PC-9 (cell line): Measurements from ENCODE around the gene LRRN4CL. TPM values are rescaled to one million over a fixed set of nuclear protein-coding genes. Genes with fewer than 3 reads are reported as not detected.
"Not testable (repeated sequence)": the region's sequence is repeated elsewhere in the genome, so short reads cannot be mapped to it uniquely, and the experiment has no call there.

Experiments
- BruUV-seq: library from RNA; stranded (reverse); fragments of 400-500 nt; replicated peaks from 2 replicates; lab custom pipeline; 2021; lab: Mats Ljungman, UMichigan
- CTCF ChIA-PET: fragments of 300-600 bp; sonication (Branson Sonifier 250); formaldehyde crosslinking; loops from one replicate; lab custom pipeline; 2022; ENCODE audit warnings: antibody characterized with exemption; lab: Charles Lee
- POLR2A ChIA-PET: fragments of 300-600 bp; sonication (Branson Sonifier 250); formaldehyde crosslinking; loops from one replicate; lab custom pipeline; 2022; ENCODE audit warnings: antibody characterized with exemption; ENCODE audit not compliant: unreplicated experiment; lab: Charles Lee
- DNase-seq, 2 experiments: peaks; one replicate each; pipeline versions ENCODE4 v3.0.0 to v3.0.0-alpha.2; 2015 to 2022; ENCODE audit warnings: mixed read lengths in 1 of 2
- H2AFZ ChIP-seq: fragments of 200-600 bp; sonication (generic); 2 replicates; pipeline ENCODE4 v1.8.1; 2017; ENCODE audit warnings: antibody characterized with exemption
- H3F3A ChIP-seq: fragments of 200-600 bp; sonication (generic); 2 replicates; pipeline ENCODE4 v1.8.1; 2017; ENCODE audit warnings: antibody characterized with exemption, mild to moderate bottlenecking, low read depth; ENCODE audit not compliant: insufficient read depth
- H3K27ac ChIP-seq: fragments of 200-600 bp; sonication (generic); 2 replicates; pipeline ENCODE4 v1.6.1; 2016; ENCODE audit warnings: mixed run types
- H3K27me3 ChIP-seq: fragments of 200-600 bp; sonication (generic); 2 replicates; pipeline ENCODE4 v1.6.1; 2016; ENCODE audit warnings: low read depth, mixed run types; ENCODE audit not compliant: insufficient read depth
- H3K36me3 ChIP-seq: fragments of 200-600 bp; sonication (generic); 2 replicates; pipeline ENCODE4 v1.6.1; 2016; ENCODE audit warnings: low read depth, mixed run types
- H3K4me1 ChIP-seq: fragments of 200-600 bp; sonication (generic); replicated peaks from 2 replicates; pipeline ENCODE4 v1.6.1; 2016; ENCODE audit warnings: mixed run types; ENCODE audit not compliant: insufficient read depth
- H3K4me2 ChIP-seq: fragments of 200-600 bp; sonication (generic); 2 replicates; pipeline ENCODE4 v1.6.1; 2017; ENCODE audit warnings: mixed run types
- H3K4me3 ChIP-seq: fragments of 200-600 bp; sonication (generic); 2 replicates; pipeline ENCODE4 v1.6.1; 2016; ENCODE audit warnings: mixed run types
- H3K79me2 ChIP-seq: fragments of 200-600 bp; sonication (generic); 2 replicates; pipeline ENCODE4 v1.6.1; 2017; ENCODE audit warnings: low read depth, mixed run types
- H3K9me2 ChIP-seq: fragments of 200-600 bp; sonication (generic); 2 replicates; pipeline ENCODE4 v1.8.1; 2017; ENCODE audit warnings: mild to moderate bottlenecking; ENCODE audit not compliant: insufficient read depth
- H3K9me3 ChIP-seq: fragments of 200-600 bp; sonication (generic); 2 replicates; pipeline ENCODE4 v1.8.1; 2016; ENCODE audit warnings: low read depth; ENCODE audit not compliant: insufficient read depth
- H4K20me1 ChIP-seq: fragments of 200-600 bp; sonication (generic); 2 replicates; pipeline ENCODE4 v1.8.1; 2017; ENCODE audit not compliant: insufficient read depth
- EZH2 ChIP-seq: fragments of 200-600 bp; sonication (generic); IDR thresholded peaks from 2 replicates; pipeline ENCODE4 v1.8.0; 2017; ENCODE audit warnings: antibody characterized with exemption, low read depth
- intact Hi-C: fragments of 100-400 bp; cut with micrococcal nuclease; formaldehyde crosslinking; loops from one replicate; pipeline ENCODE4 v1.10.0; 2022; ENCODE audit not compliant: unreplicated experiment
- total RNA-seq: library from RNA; stranded (reverse); gene quantifications from 2 replicates; pipeline ENCODE4 v1.2.3, GENCODE V29; 2021
- TF ChIP-seq, protein P1 (sequence below): fragments of 200-600 bp; sonication (generic); conservative IDR thresholded peaks from 2 replicates; pipeline ENCODE4 v1.6.1; 2017; ENCODE audit warnings: mixed run types, antibody characterized with exemption, mild to moderate bottlenecking, moderate library complexity

Gene LRRN4CL
- total RNA-seq, 1 experiment from 2014 or later: 1.3 TPM

DNA sequence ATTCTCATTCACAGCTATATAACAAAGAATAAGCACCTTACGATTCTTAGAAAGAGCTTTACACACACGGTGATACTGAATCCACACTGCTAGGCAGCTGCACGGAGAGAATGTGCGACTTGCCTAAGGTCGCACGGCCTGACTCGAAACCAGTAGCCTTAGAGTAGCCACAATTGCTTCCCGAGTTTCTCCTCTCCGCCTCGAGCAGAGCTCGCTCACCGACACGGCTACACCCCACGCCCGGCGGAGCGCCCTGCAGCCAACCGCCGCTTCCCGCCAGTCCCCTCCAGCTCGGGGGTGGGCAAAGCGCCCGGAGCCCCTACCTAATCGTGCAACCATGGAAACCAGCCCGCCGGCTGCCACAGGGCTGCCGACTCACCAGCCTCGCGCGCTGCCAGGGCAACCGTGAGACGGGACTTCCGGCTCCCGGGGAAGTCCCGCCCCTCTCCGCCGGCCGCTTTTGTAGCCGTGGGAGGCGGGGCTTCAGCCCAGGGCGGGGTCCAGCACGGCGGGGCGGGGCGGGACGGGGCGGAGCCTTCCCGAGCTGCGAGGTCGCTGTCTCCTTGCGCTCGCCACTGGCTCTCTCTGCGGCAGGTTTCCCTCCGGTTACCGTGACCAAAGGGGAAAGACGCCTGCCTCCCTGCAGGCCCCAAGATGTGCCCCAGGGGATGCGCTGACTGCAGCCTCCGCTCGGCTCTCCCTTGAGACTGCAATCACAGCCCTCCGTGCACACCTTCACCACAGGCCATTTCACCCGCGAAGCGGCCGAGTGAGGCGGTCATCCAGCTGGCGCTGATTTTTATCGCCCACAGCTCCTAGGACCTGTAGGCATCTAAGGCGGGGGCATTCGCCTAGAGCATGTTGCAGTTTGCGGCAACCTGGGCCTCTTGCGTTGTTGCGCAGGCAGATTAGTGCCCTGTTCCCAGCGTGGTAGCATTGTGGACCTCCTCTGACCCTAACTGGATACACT lies 16.8 kb upstream of the LRRN4CL start:
- H2AFZ ChIP-seq: peak overlapping the region; percentile 85
- no TSS peak for BruUV-seq

DNA sequence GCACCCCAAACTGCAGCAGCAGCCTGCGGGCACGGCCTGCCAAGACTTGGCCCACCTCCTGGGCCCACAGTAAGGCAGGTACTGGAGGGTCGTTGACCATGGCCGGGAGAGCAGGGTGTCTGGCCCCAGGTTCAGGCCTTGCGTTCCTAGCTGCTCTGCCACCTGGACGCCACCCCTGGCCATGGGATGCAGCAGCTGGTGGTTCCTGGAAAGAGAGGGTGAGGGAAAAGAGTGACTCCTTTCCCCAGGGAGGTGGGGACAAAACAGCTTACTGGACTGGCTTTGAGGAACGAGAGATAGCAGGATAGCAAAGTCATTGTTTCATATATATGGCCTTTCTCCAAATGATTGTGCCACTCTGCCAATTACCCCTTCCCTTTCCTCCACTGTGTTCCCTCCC lies 16.1 kb upstream of the LRRN4CL start:
- TSS peak; percentile 4 for BruUV-seq
- H3K27ac ChIP-seq: peak overlapping the region; percentile 79
- ChIA-PET POLR2A (interaction anchor here (0.5 to 1.2 kb wide), 5 partner anchors 10 to 66 kb away, joined by 3 to 15 read pairs (median 5); partner anchors contain the start of genes C11orf98, CSKMT, POLR2G and TAF6L), CTCF (interaction anchor here (0.6 to 1.3 kb wide), 4 partner anchors 12 to 94 kb away, joined by 3 to 14 read pairs (median 4); no protein-coding TSS in a partner anchor)
- H3K36me3 ChIP-seq: peaks cover 6% of the 10 kb centered on the region; the same call in 1 of the 2 replicates
- H3K27me3 ChIP-seq: no peaks in the 10 kb centered on the region
- peak overlapping the region; percentile 89 for H3K4me3 ChIP-seq
- peaks cover 30% of the 10 kb centered on the region for H3K4me1 ChIP-seq
- H3K9me3 ChIP-seq: no peaks in the 10 kb centered on the region
- H3K4me2 ChIP-seq: peak overlapping the region; percentile 96
- no peaks in the 10 kb centered on the region for H3K9me2 ChIP-seq
- DNase-seq: peak; percentile 50 to 66
- H3F3A ChIP-seq: peaks cover 34% of the 10 kb centered on the region
- TF ChIP-seq, protein P1, sequence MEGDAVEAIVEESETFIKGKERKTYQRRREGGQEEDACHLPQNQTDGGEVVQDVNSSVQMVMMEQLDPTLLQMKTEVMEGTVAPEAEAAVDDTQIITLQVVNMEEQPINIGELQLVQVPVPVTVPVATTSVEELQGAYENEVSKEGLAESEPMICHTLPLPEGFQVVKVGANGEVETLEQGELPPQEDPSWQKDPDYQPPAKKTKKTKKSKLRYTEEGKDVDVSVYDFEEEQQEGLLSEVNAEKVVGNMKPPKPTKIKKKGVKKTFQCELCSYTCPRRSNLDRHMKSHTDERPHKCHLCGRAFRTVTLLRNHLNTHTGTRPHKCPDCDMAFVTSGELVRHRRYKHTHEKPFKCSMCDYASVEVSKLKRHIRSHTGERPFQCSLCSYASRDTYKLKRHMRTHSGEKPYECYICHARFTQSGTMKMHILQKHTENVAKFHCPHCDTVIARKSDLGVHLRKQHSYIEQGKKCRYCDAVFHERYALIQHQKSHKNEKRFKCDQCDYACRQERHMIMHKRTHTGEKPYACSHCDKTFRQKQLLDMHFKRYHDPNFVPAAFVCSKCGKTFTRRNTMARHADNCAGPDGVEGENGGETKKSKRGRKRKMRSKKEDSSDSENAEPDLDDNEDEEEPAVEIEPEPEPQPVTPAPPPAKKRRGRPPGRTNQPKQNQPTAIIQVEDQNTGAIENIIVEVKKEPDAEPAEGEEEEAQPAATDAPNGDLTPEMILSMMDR: no peak; the same call in 1 of the 2 replicates
- TF ChIP-seq EZH2: no peak
- peaks cover 19% of the 10 kb centered on the region for H3K79me2 ChIP-seq
- intact Hi-C loops: loop anchor here (5.0 kb wide), 2 partner anchors 93 to 137 kb away; partner anchors contain the start of genes EML3 and ROM1
- H2AFZ ChIP-seq: peak overlapping the region; percentile 85
- H4K20me1 ChIP-seq: no peaks in the 10 kb centered on the region

More for the DNA sequence above, 16.8 kb upstream of the LRRN4CL start:
- peak overlapping the region; percentile 89 for H3K4me3 ChIP-seq
- no peaks in the 10 kb centered on the region for H3K9me2 ChIP-seq
- intact Hi-C loops: loop anchor here (1.0 to 5.0 kb wide), 3 partner anchors 16 to 136 kb away; partner anchors contain the start of genes EML3 and ROM1
- H3K27ac ChIP-seq: peak overlapping the region; percentile 79
- no peak for TF ChIP-seq EZH2
- TF ChIP-seq, protein P1: no peak
- no peaks in the 10 kb centered on the region for H4K20me1 ChIP-seq
- H3K9me3 ChIP-seq: no peaks in the 10 kb centered on the region
- peaks cover 30% of the 10 kb centered on the region for H3K4me1 ChIP-seq
- peaks cover 41% of the 10 kb centered on the region for H3F3A ChIP-seq
- peaks cover 3% of the 10 kb centered on the region; the same call in 1 of the 2 replicates for H3K36me3 ChIP-seq
- ChIA-PET POLR2A (interaction anchor here (0.5 to 1.2 kb wide), 9 partner anchors 11 to 372 kb away, joined by 3 to 15 read pairs (median 5); partner anchors contain the start of genes C11orf98, CSKMT, POLR2G and ZBTB3), CTCF (interaction anchor here (0.6 to 1.3 kb wide), 5 partner anchors 13 to 94 kb away, joined by 3 to 14 read pairs (median 4); no protein-coding TSS in a partner anchor)
- H3K27me3 ChIP-seq: no peaks in the 10 kb centered on the region
- peaks cover 19% of the 10 kb centered on the region for H3K79me2 ChIP-seq
- DNase-seq: peak; percentile 82 to 96
- peak overlapping the region; percentile 96 for H3K4me2 ChIP-seq

DNA sequence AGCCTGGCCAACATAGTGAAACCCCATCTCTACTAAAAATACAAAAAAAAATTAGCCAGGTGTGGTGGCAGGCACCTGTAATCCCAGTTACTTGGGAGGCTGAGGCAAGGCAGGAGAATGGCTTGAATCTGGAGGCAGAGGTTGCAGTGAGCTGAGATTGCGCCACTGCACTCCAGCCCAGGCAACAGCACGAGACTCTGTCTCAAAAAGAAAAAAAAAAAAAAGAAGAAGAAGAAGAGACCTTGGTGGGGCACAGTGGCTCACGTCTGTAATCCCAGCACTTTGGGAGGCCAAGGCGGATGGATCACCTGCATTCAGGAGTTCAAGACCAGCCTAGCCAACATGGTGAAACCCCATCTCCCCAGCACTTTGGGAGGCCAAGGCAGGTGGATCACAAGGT lies 14.6 kb upstream of the LRRN4CL start:
- H3K27me3 ChIP-seq, H3K4me2 ChIP-seq, intact Hi-C loops, H3K9me3 ChIP-seq, H2AFZ ChIP-seq, H3K4me3 ChIP-seq, DNase-seq, BruUV-seq, H3K36me3 ChIP-seq, POLR2A ChIA-PET, H3K9me2 ChIP-seq, H4K20me1 ChIP-seq, H3K27ac ChIP-seq: not testable (repeated sequence)
- Histone ChIP-seq H3F3A (peaks cover 25% of the 10 kb centered on the region), H3K4me1 (peaks cover 24% of the 10 kb centered on the region), H3K79me2 (peaks cover 19% of the 10 kb centered on the region)
- CTCF ChIA-PET: interaction anchor here (0.6 kb wide), 1 partner anchor 24 kb away, joined by 3 read pairs; no protein-coding TSS in a partner anchor
